ENCODE data around the gene KDM1A.
"Not testable (repeated sequence)": the region's sequence is repeated elsewhere in the genome, so short reads cannot be mapped to it uniquely, and the experiment has no call there.

Gene KDM1A

DNA sequence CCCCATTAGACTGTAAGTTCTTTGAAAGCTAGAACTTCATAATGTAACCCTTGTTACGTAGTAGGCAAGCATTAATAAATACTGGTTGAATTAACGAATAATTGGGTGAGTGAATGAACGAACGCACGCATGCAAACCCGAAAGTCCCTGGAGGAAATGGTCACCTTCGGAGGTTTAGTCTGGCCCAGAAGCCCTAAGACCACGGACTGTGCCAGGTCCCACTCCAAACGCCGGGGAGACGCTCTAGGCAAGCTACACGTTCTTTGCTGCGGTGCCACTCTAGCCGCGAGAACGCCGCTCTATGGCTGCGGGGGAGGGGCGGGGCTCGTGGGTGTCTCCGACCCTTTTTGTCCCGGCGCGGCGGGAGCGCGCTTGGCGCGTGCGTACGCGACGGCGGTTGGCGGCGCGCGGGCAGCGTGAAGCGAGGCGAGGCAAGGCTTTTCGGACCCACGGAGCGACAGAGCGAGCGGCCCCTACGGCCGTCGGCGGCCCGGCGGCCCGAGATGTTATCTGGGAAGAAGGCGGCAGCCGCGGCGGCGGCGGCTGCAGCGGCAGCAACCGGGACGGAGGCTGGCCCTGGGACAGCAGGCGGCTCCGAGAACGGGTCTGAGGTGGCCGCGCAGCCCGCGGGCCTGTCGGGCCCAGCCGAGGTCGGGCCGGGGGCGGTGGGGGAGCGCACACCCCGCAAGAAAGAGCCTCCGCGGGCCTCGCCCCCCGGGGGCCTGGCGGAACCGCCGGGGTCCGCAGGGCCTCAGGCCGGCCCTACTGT lies at the start of gene KDM1A:
Gene KDM1A (plus strand): TSS at position 375 of the 769 bp plus-strand sequence. CDS start 129 bp downstream, at position 504.
- peak; percentile 96 for DNase-seq (ENCODE audit: low spot score)

DNA sequence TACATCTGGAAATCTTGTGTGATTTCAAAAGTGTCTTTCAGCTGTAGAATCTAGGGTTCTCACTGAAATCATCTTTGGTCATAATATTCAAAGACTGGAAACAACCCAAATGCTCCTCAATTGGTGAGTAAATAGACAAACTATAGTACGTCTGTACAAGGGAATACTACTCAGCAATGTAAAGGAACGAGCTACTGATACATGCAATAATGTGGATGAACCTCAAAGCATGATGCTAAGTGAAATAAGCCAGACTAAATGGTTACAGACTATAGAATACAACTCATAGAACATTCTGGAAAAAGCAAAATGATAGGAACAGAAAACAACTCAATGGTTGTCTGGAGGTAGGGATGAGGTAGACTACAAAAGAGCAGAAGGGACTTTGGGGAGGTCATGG lies 49.2 kb upstream of the KDM1A start:
- DNase-seq (ENCODE audit: low spot score): no peak

DNA sequence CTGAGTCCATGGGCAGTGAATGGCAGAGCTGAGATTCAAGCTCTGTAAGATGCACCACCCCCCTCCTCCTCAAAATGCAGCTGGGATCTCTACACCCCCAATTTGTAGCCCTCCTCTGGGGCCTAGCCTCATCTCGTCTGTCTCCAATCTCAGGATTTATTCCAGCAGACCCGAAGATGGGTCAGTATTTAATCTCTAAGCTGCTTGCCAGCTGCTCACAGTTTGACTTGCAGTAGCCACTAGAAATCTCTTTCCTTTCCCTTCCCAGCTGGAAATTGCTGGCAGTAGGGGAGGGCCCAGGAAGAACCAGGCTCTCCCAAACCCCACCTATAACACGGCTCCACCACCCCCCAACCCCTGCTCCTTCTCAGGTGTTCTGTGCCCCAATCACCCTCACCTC lies 48.1 kb upstream of the KDM1A start:
- DNase-seq (ENCODE audit: low spot score): no peak

DNA sequence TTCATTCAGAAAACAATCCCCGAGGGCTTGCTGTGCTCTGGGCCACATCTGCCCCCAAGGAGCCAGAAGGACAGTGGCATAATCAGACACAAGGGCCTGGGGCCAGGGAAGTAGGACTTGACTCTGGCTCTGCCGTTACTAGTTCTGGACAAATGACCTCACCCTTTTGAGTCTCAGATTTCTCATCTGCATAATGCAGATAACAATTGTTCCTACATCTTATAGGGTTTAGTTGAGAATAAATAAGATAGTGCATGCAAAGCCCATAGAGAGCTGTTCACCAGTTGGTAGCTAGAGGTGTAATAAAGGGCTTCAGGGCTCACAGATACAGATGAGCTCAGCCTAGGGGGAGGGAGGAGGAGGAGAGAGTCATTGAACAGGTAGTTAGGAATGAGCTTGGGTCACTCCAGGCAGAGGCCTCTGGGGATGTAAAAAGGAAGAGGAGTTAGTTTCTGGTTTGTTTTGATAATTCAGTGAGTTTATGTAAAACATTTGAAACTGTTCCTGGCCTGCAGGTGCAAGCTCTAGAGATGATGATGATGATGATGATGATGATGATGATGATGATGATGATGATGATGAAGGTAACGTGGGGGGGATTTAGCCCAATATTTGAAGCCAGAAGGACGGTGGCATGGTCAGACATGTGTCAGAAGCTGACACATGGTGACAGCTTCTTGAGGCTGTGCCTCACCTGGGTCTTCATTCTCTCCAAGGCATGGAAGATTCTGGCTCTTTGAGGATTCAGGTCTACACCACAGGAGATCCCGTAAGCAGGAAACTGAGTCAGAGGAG lies 47.5 kb upstream of the KDM1A start:
- DNase-seq (ENCODE audit: low spot score): no peak

DNA sequence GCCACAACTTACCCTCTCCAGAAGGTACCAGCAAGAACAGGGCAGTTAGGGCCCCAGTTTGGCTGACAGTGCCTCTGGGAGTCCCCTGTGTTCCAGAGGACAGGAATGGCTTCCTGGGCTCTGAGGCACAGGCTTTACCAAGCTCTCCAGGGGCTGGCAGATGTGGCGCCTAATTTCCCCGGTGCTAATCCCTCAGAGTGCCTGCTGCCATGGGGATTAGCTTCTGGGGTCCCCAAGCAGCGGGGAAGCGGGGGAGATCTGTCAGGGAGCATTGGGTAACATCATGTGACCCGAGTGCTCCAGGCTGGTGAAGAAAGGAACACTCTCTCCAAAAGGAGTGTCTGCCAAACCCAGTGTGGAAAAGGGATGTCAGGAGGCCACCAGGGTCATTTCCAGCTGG lies 46.5 kb upstream of the KDM1A start, which contains the start of gene LACTBL1:
Gene LACTBL1 (minus strand): TSS at position 107 of the 400 bp plus-strand sequence. CDS start 550 bp downstream, outside the sequence.
- DNase-seq (ENCODE audit: low spot score): no peak

DNA sequence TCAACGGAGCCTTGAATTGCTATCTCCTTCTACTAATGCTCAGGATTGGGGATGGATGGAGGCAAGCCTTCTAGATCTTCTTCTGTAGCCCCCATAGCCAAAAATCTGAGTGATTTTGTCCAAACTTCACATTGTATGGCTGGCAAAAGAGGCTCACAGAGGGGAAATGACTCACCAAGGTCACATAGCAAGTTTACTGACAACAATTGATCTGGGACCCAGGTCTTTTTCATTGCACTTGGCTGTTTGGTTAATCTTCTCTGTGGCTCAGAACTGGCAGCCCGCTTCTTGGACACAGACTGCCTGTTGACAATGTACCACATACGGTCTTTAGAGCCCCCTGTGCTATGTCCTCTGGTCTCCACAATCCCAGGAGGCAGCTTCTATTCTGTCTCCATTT lies 43.6 kb upstream of the KDM1A start:
- no peak for DNase-seq (ENCODE audit: low spot score)

DNA sequence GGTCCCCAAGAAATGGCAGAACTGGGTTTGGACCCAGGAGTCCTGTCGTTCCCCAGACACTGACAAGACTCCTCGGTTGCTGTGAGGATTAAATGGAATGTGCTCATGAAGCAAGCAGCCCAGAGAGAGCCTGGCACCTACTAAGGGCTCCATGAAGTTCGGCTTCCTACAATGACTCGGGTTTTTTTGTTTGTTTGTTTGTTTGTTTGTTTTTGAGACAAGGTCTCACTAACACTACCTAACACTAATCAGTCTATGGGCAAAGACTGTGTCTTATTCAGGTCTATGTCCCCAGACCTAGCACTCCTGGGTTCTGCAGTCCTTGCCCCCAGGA lies 43.2 kb upstream of the KDM1A start:
- DNase-seq (ENCODE audit: low spot score): no peak

DNA sequence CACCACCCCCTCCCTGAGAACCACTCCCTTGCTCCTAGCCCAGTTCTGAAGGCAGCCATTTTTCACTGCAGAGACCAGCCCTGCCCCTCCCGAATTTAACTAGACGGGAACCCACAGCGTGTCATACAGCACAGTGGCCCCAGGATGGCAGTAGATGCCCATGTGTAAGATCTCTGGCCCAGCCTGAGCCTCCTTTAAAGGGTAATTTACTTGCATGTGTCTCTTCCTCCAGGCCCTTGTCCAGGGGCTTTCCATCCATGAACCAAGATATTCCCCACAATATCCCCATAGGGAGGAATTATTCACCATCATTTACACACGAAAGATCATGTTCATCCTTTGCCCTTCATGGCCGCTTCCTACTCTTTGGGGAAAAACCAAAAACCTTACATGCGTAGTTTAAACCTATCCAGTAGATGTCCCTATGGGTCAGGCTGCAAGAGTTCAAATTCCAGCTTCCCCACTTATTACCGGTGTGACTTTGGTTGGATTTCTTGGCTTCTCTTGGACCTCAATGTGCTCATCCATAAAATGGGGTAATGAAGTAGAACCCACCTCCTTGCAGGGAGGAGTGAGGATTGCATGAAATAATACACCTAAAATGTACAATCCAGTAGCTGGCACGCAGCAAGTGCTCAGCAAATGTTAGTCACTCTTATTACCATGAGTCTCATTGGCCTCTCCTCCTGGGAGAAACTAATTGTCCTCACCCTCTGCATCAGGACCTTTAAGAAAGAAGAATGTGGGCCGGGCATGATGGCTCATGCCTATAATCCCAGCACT lies 42.6 kb upstream of the KDM1A start:
- peak; percentile 89 for DNase-seq (ENCODE audit: low spot score)

DNA sequence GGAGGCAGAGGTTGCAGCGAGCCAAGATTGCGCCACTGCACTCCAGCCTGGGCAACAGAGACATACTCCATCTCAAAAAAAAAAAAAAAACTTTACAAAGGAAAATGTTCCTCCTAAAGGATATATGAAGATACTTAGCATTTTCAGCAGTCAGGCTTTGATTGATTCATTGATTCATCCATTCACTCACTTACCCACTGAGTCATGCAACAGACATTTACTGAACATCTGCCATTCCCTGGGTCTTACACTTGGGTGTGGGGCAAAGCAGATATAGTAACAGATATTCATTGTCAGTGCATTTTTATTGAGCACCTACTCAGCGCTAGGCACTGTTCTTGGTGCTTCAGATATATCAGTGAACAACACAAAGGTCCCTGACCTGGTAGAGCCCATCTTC lies 41.0 kb upstream of the KDM1A start:
- no peak for DNase-seq (ENCODE audit: low spot score)

DNA sequence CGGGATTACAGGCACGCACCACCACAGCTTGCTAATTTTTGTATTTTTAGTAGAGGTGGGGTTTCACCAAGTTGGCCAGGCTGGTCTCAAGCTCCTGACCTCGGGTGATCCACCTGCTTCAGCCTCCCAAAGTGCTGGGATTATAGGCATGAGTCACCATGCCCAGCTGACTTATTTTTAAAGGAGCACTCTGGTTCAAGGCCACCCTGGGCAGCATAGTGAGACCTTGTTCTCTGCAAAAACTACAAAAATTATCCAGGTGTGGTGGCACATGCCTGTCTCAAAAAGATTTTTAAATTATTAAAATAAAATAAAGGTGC lies 38.8 kb upstream of the KDM1A start:
- not testable (repeated sequence) for DNase-seq (ENCODE audit: low spot score)

DNA sequence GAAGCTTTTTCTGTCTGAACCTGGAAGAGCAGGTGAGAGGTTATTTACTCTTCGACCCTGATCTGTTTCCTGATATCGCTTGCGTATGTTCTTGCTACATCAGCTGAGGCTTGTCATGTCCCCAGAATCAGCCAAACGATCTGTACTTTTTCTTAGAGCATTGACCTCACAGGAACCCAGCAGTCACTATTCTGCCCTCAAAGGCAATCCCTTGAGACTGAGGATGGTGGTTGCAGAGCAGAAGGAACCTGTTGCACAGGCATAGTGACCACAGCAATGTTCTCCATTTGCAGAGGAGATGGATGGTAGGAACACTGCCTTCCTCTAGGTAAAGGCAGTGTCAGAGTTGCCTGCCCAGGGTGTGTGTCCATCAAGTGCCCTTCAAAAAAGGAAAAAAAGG lies 35.3 kb upstream of the KDM1A start:
- DNase-seq (ENCODE audit: low spot score): no peak

DNA sequence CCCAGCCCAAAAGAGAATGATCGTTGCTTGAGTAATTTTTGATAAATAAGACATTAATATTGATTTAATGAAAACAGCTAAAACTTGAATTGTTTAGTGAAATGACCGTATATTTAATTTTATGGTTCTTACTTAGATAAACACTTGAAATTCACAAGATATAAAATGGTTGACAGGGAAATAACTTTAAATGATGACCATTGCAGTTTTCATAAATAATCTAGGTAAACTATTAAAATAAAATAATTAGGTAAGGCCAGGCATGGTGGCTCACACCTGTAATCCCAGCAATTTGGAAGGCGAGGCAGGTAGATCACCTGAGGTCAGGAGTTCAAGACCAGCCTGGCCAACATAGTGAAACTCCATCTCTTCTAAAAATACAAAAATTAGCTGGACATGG lies 26.9 kb upstream of the KDM1A start:
- not testable (repeated sequence) for DNase-seq (ENCODE audit: low spot score)

DNA sequence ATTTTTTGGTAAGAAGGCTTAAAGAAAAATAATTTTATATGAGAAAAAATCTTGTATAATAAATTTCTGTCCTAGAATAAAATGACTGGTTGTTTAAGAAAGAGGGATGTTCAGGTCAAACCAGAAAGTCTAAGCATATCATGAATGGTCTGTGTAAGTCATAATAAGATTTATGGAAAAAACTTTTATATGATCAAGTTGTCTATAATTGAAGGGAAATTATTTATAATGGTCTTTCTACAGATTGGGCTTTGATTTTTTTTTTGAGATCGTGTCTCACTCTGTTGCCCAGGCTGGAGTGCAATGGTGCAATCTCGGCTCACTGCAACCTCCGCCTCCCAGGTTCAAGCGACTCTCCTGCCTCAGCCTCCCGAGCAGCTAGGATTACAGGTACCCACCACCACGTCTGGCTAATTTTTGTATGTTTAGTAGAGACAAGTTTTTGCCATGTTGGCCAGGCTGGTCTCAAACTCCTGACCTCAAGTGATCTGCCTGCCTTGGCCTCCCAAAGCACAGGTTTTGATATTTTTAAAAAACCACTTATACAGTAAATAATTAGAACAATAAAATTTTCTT lies 26.0 kb upstream of the KDM1A start:
- not testable (repeated sequence) for DNase-seq (ENCODE audit: low spot score)

DNA sequence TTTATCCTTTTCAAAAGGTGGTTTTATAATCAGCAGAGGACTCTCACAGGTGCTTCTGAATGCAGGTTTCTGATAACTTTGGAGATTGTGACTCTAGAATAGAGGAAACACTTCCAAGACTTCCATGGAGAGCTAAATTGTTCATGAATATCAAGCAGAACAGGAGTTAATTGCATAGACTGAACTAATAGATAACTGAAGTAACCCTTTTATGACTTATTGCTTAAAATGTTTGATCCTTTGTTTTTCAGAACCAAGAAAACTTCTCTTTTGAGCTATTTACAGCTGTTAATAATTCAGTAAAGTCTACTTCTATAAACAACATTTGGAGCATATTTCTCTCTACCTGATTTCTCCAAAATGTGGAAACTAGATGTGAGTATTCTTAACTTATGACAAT lies 23.5 kb upstream of the KDM1A start:
- no peak for DNase-seq (ENCODE audit: low spot score)

DNA sequence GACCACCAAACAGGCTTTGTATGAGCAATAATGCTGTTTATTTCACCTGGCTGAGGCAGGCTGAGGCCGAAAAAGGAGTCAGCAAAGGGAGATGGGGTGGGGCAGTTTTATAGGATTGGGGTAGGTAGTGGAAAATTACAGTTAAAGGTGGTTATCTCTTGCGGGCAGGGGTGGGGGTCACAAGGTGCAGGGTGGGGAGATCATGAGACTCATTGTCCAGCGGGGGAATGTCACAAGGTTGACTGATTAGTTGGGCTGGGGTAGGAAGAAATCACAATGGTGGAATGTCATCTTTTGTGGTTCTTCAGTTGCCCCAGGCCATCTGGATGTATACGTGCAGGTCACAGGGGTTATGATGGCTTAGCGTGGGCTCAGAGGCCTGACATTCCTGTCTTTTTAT lies 21.7 kb upstream of the KDM1A start:
- DNase-seq (ENCODE audit: low spot score): not testable (repeated sequence)

DNA sequence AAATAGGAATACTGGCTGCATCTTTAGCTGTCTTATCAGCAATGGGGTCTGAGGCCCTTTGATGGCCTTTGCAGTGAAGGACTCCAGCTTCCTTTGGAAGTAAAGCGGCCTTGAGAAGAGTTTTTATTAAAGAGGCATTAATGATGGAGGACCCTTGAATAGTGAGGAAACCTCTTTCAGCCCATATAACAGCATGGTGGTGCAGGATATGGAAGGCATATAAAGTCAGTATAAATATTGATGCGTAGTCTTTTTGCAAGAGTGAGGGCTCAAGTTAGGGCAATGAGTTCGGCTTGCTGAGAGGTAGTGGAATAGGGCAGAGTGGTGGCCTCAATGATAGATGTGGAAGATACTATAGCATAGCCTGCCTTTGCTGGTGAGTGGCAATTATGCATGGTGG lies 19.1 kb upstream of the KDM1A start:
- not testable (repeated sequence) for DNase-seq (ENCODE audit: low spot score)

DNA sequence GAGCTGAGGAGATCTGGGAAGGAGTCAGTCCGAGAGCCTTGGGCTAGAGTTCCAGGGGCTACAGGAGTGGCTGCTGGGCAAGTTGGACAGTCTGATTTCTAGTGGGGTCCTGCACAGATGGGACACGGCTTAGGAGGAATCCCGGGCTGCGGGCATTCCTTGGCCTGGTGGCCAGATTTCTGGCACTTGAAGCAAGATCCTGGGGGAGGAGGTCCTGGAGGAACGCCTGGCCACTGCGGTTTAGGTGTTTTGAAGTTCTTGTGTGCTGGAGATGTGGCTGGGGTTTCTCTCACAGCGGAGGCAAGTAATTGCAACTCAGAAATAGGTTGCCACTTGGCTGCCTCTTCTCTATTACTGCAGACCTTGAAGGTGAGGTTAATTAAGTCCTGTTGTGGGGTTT lies 17.1 kb upstream of the KDM1A start:
- DNase-seq (ENCODE audit: low spot score): not testable (repeated sequence)

DNA sequence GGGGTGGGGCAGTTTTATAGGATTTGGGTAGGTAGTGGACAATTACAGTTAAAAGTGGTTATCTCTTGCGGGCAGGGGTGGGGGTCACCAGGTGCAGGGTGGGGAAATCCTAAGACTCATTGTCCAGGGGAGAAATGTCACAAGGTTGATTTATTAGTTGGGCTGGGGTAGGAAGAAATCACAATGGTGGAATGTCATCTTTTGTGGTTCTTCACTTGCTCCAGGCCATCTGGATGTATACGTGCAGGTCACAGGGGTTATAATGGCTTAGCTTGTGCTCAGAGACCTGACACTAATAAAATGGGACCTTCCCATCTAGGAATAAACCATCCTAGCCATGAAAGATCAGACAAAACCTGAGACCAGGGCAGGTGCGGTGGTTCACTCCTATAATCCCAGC lies 15.2 kb upstream of the KDM1A start:
- DNase-seq (ENCODE audit: low spot score): no peak

DNA sequence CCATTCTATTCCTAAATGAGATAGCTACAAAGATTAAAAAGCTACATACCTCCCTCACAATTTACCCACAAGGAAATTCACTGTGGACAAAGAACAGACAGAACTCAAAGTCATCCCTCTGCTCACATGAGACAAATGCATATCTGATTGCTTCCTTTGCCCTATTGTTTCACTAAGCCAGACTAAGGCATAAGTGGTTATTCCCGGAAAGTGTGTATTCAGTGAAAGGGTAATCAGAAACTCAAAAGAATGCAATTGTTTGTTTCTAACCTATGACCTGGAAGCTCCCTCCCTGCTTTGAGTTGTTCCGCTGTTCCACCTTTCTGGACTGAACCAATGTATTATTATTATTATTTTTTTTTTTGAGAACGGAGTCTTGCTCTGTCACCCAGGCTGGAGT lies 14.5 kb upstream of the KDM1A start:
- not testable (repeated sequence) for DNase-seq (ENCODE audit: low spot score)

DNA sequence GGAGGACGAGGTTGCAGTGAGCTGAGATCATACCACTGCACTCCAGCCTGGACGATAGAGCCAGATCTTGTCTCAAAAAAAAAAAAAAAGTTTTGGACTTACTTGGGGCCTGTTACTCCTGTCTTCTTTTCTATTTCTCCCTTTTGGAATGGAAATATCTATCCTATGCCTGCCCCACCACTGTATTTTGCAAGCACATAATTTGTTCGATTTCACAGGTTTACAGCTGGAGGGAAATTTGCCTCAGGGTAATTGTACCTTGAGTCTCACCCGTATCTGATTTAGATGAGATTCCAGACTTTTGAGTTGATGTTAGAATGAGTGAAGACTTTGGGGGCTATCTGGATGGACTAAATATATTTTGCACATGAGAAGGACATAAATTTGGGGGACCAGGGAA lies 12.2 kb upstream of the KDM1A start:
- no peak for DNase-seq (ENCODE audit: low spot score)

DNA sequence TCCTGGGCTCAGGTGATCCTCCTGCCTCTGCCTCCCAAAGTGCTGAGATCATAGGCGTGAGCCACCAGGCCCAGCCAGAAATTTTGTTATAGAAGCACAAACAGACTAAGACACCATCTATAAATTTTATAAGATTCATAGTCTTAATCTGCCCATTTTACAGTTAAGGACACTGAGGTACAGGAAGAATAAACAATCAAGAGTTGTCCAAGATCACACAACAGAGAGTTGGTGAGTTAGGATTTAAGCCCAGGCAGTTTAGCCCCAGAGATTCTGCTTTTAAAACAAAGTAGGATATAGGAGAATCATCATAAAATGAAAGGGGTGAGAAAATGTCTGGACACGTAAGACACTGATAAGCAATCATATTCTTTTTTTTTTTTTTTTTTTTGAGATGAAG lies 10.4 kb upstream of the KDM1A start:
- no peak for DNase-seq (ENCODE audit: low spot score)

DNA sequence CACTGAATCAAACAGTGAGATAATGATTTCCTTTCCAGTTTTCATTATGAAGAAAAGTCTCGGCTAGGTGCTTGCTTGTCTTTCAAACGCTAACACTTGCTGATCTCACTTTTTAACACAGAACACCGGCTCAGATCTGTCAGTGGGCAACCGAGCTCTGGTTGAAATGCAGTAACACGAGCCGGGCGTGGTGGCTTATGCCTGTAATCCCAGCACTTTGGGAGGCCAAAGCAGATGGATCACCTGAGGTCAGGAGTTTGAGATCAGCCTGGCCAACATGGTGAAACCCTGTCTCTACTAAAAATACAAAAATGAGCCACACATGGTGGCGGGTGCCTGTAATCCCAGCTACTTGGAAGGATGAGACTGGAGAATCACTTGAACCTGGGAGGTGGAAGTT lies 9.2 kb upstream of the KDM1A start:
- DNase-seq (ENCODE audit: low spot score): not testable (repeated sequence)
